B cell (primary cell): ENCODE data around the gene SOWAHC.

Source experiments
- EZH2 ChIP-seq: IDR thresholded peaks from 2 replicates; pipeline ENCODE4 v1.6.1; 2012; ENCODE audit warnings: borderline replicate concordance, low read depth, mild to moderate bottlenecking, moderate library complexity, low read length; ENCODE audit not compliant: insufficient read depth, poor library complexity, severe bottlenecking
- TF ChIP-seq, protein P1 (sequence below): fragments of 200-600 bp; IDR thresholded peaks from one replicate; pipeline ENCODE4 v1.8.0; 2022; ENCODE audit warnings: antibody characterized with exemption, mild to moderate bottlenecking

DNA sequence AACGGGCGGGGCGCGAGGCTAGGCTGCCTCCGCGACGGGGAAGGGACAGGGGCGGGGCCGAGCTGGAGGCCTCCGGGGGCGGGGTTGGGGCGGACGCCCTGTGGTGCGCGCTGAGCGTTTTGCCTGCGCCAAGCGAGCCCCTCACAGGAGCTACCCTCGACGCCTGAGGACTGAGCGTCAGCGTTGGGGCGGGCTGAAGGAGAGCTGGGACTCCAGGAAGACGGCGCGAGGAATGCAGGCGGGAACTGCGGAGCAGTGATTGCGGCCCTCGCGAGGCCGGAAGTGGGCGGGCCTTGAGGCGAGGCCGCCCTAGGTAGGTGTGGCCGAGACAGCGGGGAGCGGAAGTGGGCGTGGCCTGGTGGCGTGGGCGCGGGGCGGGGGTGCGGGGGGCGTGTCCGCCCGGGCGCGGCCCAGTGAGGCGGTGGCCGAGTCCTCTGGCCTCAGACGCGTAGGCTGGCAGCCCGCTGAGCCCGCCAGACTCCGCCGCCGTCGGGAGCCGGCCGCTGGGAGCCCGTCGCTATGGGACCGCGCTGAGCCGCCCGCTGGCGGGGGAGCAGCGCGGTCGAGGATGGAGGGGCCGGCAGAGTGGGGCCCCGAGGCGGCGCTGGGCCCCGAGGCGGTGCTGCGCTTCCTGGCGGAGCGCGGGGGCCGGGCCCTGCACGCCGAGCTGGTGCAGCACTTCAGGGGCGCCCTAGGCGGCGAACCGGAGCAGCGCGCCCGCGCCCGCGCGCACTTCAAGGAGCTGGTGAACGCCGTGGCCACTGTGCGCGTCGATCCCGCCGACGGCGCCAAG lies at the start of gene SOWAHC, which contains the start of gene SEPTIN10:
- TF ChIP-seq, protein P1, sequence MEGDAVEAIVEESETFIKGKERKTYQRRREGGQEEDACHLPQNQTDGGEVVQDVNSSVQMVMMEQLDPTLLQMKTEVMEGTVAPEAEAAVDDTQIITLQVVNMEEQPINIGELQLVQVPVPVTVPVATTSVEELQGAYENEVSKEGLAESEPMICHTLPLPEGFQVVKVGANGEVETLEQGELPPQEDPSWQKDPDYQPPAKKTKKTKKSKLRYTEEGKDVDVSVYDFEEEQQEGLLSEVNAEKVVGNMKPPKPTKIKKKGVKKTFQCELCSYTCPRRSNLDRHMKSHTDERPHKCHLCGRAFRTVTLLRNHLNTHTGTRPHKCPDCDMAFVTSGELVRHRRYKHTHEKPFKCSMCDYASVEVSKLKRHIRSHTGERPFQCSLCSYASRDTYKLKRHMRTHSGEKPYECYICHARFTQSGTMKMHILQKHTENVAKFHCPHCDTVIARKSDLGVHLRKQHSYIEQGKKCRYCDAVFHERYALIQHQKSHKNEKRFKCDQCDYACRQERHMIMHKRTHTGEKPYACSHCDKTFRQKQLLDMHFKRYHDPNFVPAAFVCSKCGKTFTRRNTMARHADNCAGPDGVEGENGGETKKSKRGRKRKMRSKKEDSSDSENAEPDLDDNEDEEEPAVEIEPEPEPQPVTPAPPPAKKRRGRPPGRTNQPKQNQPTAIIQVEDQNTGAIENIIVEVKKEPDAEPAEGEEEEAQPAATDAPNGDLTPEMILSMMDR: no peak
- no peak for TF ChIP-seq EZH2
